Measurements from ENCODE around the gene EDN3.

GRCh38 chr20:59320854-59321647, 20.6 kb downstream of the EDN3 start:
- TF ChIP-seq, protein P1, sequence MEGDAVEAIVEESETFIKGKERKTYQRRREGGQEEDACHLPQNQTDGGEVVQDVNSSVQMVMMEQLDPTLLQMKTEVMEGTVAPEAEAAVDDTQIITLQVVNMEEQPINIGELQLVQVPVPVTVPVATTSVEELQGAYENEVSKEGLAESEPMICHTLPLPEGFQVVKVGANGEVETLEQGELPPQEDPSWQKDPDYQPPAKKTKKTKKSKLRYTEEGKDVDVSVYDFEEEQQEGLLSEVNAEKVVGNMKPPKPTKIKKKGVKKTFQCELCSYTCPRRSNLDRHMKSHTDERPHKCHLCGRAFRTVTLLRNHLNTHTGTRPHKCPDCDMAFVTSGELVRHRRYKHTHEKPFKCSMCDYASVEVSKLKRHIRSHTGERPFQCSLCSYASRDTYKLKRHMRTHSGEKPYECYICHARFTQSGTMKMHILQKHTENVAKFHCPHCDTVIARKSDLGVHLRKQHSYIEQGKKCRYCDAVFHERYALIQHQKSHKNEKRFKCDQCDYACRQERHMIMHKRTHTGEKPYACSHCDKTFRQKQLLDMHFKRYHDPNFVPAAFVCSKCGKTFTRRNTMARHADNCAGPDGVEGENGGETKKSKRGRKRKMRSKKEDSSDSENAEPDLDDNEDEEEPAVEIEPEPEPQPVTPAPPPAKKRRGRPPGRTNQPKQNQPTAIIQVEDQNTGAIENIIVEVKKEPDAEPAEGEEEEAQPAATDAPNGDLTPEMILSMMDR (conservative IDR thresholded peaks at IDR 0.05 in 1 of 2, IDR thresholded peaks at IDR 0.05 in 1 of 2; ENCODE audit: low read depth in 1 of 2, low read length in 2 of 2) = no peak
- no peak for TF ChIP-seq EZH2 (IDR thresholded peaks at IDR 0.05; ENCODE audit: low read length, missing control alignments)

Data from fibroblast of lung (primary cell).